Measurements from ENCODE around the gene HIP1. TPM values are rescaled to one million over a fixed set of nuclear protein-coding genes. Genes with fewer than 3 reads are reported as not detected.

HIP1 gene
- total RNA-seq, 2 experiments from 2014 or later: 5.2 to 5.6 TPM

DNA sequence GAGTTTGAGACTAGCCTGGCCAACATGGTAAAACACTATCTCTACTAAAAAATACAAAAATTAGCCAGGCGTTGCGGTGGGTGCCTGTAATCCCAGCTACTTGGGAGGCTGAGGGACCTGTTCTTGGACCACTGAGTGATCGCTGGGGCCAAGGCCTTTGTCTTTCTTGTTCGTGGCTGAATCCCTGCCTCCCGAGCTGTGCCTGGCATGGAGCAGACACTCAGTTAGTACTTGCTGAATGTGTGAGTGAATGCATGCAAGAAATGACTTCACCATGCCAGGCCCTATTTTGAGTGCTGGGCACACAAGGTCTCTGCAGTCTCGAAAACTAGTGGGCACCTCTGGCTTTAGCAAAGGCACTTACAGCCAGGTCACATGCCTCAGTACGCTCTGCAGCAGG is 85.1 kb downstream of the HIP1 start:
- ChIA-PET POLR2A (no interaction called here), CTCF (no interaction called here)
- ATAC-seq: no peak
- Mint-ChIP-seq H3K36me3 (ENCODE audit: low read depth) (no peaks in the 10 kb centered on the region), H3K9me3 (no peaks in the 10 kb centered on the region), H3K27me3 (no peaks in the 10 kb centered on the region), H3K4me3 (no peak overlapping the region), H3K27ac (no peak overlapping the region), H3K4me1 (ENCODE audit: low read depth) (no peaks in the 10 kb centered on the region)
- intact Hi-C loops (cut with micrococcal nuclease): no loop called here
- no peak for TF ChIP-seq CTCF (IDR thresholded peaks at IDR 0.05)
- DNase-seq: no peak

- ChIA-PET CTCF (no interaction called here), POLR2A (no interaction called here)
- no peak overlapping the region for H3K4me3 Mint-ChIP-seq
- no peaks in the 10 kb centered on the region for H3K4me1 Mint-ChIP-seq (ENCODE audit: low read depth)
- H3K27ac Mint-ChIP-seq: no peak overlapping the region
- no peak for ATAC-seq
- no peak for TF ChIP-seq CTCF (IDR thresholded peaks at IDR 0.05)
- no peak for DNase-seq
- H3K9me3 Mint-ChIP-seq: no peaks in the 10 kb centered on the region
- intact Hi-C loops (cut with micrococcal nuclease): no loop called here
- no peaks in the 10 kb centered on the region for H3K27me3 Mint-ChIP-seq
- no peaks in the 10 kb centered on the region for H3K36me3 Mint-ChIP-seq (ENCODE audit: low read depth)
These were observed 86.0 kb downstream of the HIP1 start for GRCh38 chr7:75652788-75653187.

DNA sequence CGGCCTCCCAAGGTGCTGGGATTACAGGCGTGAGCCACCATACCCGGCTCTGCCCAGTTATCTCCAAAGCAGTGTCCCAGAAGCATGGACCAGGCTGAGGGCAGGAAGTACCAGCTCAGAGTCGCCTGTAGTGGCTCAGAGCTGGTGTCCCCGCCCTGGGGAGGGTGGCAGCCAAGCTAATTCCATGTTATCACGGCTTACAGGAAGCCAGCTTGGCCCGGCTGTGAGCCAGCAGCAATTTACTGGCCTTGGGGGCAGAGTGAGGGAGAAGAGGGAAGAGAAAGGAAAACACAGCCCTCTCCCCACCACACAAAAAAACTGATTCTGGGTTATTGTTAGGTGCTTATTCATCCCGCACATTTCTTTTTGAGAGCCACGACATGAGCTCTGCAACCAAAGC is 88.1 kb downstream of the HIP1 start:
- no peaks in the 10 kb centered on the region for H3K36me3 Mint-ChIP-seq (ENCODE audit: low read depth)
- intact Hi-C loops (cut with micrococcal nuclease): no loop called here
- TF ChIP-seq CTCF (IDR thresholded peaks at IDR 0.05): no peak
- H3K4me1 Mint-ChIP-seq (ENCODE audit: low read depth): no peaks in the 10 kb centered on the region
- CTCF ChIA-PET: interaction anchor here (1.1 to 1.9 kb wide), 2 partner anchors 9 to 111 kb away, joined by 4 to 7 read pairs; no protein-coding TSS in a partner anchor
- DNase-seq: no peak
- H3K27me3 Mint-ChIP-seq: no peaks in the 10 kb centered on the region
- H3K4me3 Mint-ChIP-seq: no peak overlapping the region
- H3K27ac Mint-ChIP-seq: no peak overlapping the region
- no peak for ATAC-seq
- POLR2A ChIA-PET: interaction anchor here (0.6 kb wide), 1 partner anchor 82 kb away, joined by 3 read pairs; no protein-coding TSS in a partner anchor
- no peaks in the 10 kb centered on the region for H3K9me3 Mint-ChIP-seq

DNA sequence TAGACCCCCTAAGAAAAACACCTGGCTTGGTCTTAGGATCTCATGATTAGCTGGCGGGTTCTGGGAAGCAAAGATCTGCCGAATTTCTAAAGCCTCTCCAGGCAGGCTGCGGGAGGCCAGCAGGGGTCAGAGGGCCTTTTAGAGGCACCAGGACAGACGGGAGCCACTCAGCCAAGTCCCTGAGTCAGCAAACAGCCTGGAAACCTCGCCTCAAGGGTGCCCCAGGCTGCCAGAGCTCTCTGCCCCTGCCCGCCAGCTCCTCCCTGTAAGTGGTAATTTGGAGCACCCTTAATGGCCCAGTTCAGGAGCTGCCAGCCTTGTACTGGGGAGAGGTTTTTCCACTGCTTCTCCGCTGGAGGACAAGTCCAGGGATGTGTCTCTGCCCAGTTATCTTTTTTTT is 88.7 kb downstream of the HIP1 start:
- H3K9me3 Mint-ChIP-seq: no peaks in the 10 kb centered on the region
- no peak overlapping the region for H3K27ac Mint-ChIP-seq
- ChIA-PET CTCF (interaction anchor here (1.9 kb wide), 1 partner anchor 112 kb away, joined by 7 read pairs; no protein-coding TSS in a partner anchor), POLR2A (no interaction called here)
- ATAC-seq: no peak
- H3K4me3 Mint-ChIP-seq: no peak overlapping the region
- no peak for DNase-seq
- H3K4me1 Mint-ChIP-seq (ENCODE audit: low read depth): no peaks in the 10 kb centered on the region
- intact Hi-C loops (cut with micrococcal nuclease): no loop called here
- TF ChIP-seq CTCF (IDR thresholded peaks at IDR 0.05): no peak
- H3K27me3 Mint-ChIP-seq: no peaks in the 10 kb centered on the region
- no peaks in the 10 kb centered on the region for H3K36me3 Mint-ChIP-seq (ENCODE audit: low read depth)

- POLR2A ChIA-PET: interaction anchor here (0.6 kb wide), 1 partner anchor 127 kb away, joined by 3 read pairs; no protein-coding TSS in a partner anchor
- TF ChIP-seq CTCF (IDR thresholded peaks at IDR 0.05): no peak
These were observed 89.3 kb downstream of the HIP1 start for GRCh38 chr7:75649462-75649861.

More at GRCh38 chr7:75649462-75649861, 89.3 kb downstream of the HIP1 start:
- H3K4me3 Mint-ChIP-seq: no peak overlapping the region
- no peaks in the 10 kb centered on the region for H3K27me3 Mint-ChIP-seq
- intact Hi-C loops (cut with micrococcal nuclease): no loop called here
- no peak for DNase-seq
- CTCF ChIA-PET: no interaction called here
- ATAC-seq: no peak
- no peaks in the 10 kb centered on the region for H3K4me1 Mint-ChIP-seq (ENCODE audit: low read depth)
- no peaks in the 10 kb centered on the region for H3K9me3 Mint-ChIP-seq
- no peaks in the 10 kb centered on the region for H3K36me3 Mint-ChIP-seq (ENCODE audit: low read depth)
- no peak overlapping the region for H3K27ac Mint-ChIP-seq

Data from activated CD8-positive, alpha-beta T cell treated with anti-CD3 and anti-CD28 coated beads for 36 hours (primary cell).